Measurements from ENCODE around the gene PLEKHA4.

- TF ChIP-seq CTCF (IDR thresholded peaks at IDR 0.05; ENCODE audit: low read depth, low read length, poor library complexity, severe bottlenecking) (no peak), EZH2phosphoT487 (IDR thresholded peaks at IDR 0.05; ENCODE audit: borderline replicate concordance, low read length) (no peak)
These were observed 1.6 kb upstream of the PLEKHA4 start for GRCh38 chr19:48870048-48870447.
